ENCODE data around the gene FBF1. TPM values are rescaled to one million over a fixed set of nuclear protein-coding genes. Genes with fewer than 3 reads are reported as not detected.

The FBF1 gene
- polyA plus RNA-seq, 1 donor from 2014 or later = 13.5 TPM

DNA sequence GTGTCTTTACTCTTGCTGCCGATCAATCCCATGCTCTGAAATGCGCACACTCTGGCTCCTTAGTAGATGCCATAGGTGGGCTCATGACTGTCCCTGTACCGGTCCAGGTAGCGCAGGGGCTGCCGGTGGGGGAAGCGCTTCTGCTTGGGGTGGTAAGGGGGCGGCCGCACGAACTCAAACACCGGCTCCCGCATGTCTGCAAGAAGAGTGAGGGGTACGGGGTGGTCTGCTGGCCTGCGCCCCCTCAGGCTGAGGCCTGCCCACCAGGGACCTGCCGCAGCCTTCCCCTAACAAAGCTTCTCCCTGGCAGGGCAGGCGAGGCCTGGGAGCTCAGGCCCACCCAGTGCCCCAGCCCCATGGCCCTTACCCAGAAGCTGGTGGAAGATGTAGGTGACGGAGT is 42.1 kb downstream of the FBF1 start:
- no peaks in the 10 kb centered on the region for H3F3A ChIP-seq (ENCODE audit: insufficient read depth, low read length, poor library complexity, severe bottlenecking)
- no peaks in the 10 kb centered on the region for H3K9me3 ChIP-seq (ENCODE audit: low read length)
- TF ChIP-seq EP300 (conservative IDR thresholded peaks at IDR 0.05; ENCODE audit: poor library complexity, severe bottlenecking) = no peak
- TF ChIP-seq EZH2 (IDR thresholded peaks at IDR 0.05; ENCODE audit: borderline replicate concordance, insufficient read depth, low read length, poor library complexity, severe bottlenecking) = no peak
- no peak for TF ChIP-seq SMC3 (conservative IDR thresholded peaks at IDR 0.05; ENCODE audit: poor library complexity)
- TF ChIP-seq REST (IDR thresholded peaks at IDR 0.05; ENCODE audit: borderline replicate concordance) = no peak
- TF ChIP-seq TAF1 (IDR thresholded peaks at IDR 0.05; ENCODE audit: low read depth) = no peak
- TF ChIP-seq RAD21 (conservative IDR thresholded peaks at IDR 0.05) = no peak
- TF ChIP-seq CTCF (IDR thresholded peaks at IDR 0.05; ENCODE audit: poor library complexity, severe bottlenecking) = no peak
- no peak for TF ChIP-seq MXI1 (conservative IDR thresholded peaks at IDR 0.05; ENCODE audit: poor library complexity, severe bottlenecking)
- TF ChIP-seq POLR2AphosphoS5 (IDR thresholded peaks at IDR 0.05) = no peak
- no peak overlapping the region for H3K4me3 ChIP-seq (ENCODE audit: low read length)
- H3K36me3 ChIP-seq (ENCODE audit: insufficient read depth, low read length) = no peaks in the 10 kb centered on the region
- no peak overlapping the region for H2AFZ ChIP-seq (ENCODE audit: low read depth, low read length)
- no peaks in the 10 kb centered on the region for H3K27me3 ChIP-seq (ENCODE audit: insufficient read depth, low read depth, low read length)
- no peak overlapping the region for H3K27ac ChIP-seq (ENCODE audit: low read length)
- H3K79me2 ChIP-seq (replicated peaks; ENCODE audit: insufficient read depth, low read length) = no peaks in the 10 kb centered on the region
- no peaks in the 10 kb centered on the region for H4K20me1 ChIP-seq (ENCODE audit: insufficient read depth)
- H3K9me2 ChIP-seq (ENCODE audit: insufficient read depth, low read length) = no peaks in the 10 kb centered on the region
- H3K4me2 ChIP-seq (ENCODE audit: low read length) = no peak overlapping the region
- no peak overlapping the region for H3K9ac ChIP-seq (ENCODE audit: low read length)

GRCh38 chr17:75898065-75898464 is 42.8 kb downstream of the FBF1 start:
- Histone ChIP-seq H4K20me1 (ENCODE audit: insufficient read depth) (no peaks in the 10 kb centered on the region), H3F3A (ENCODE audit: insufficient read depth, low read length, poor library complexity, severe bottlenecking) (no peaks in the 10 kb centered on the region), H3K27ac (ENCODE audit: low read length) (no peak overlapping the region), H3K4me3 (ENCODE audit: low read length) (no peak overlapping the region), H2AFZ (ENCODE audit: low read depth, low read length) (no peak overlapping the region), H3K36me3 (ENCODE audit: insufficient read depth, low read length) (no peaks in the 10 kb centered on the region), H3K9me3 (ENCODE audit: low read length) (no peaks in the 10 kb centered on the region), H3K4me2 (ENCODE audit: low read length) (no peak overlapping the region), H3K27me3 (ENCODE audit: insufficient read depth, low read depth, low read length) (no peaks in the 10 kb centered on the region), H3K9me2 (ENCODE audit: insufficient read depth, low read length) (no peaks in the 10 kb centered on the region), H3K79me2 (replicated peaks; ENCODE audit: insufficient read depth, low read length) (no peaks in the 10 kb centered on the region), H3K9ac (ENCODE audit: low read length) (no peak overlapping the region)
- no peak for TF ChIP-seq CTCF (IDR thresholded peaks at IDR 0.05; ENCODE audit: poor library complexity, severe bottlenecking)
- no peak for TF ChIP-seq MXI1 (conservative IDR thresholded peaks at IDR 0.05; ENCODE audit: poor library complexity, severe bottlenecking)
- TF ChIP-seq EZH2 (IDR thresholded peaks at IDR 0.05; ENCODE audit: borderline replicate concordance, insufficient read depth, low read length, poor library complexity, severe bottlenecking) = no peak
- no peak for TF ChIP-seq SMC3 (conservative IDR thresholded peaks at IDR 0.05; ENCODE audit: poor library complexity)
- TF ChIP-seq TAF1 (IDR thresholded peaks at IDR 0.05; ENCODE audit: low read depth) = no peak
- TF ChIP-seq REST (IDR thresholded peaks at IDR 0.05; ENCODE audit: borderline replicate concordance) = no peak
- no peak for TF ChIP-seq EP300 (conservative IDR thresholded peaks at IDR 0.05; ENCODE audit: poor library complexity, severe bottlenecking)
